Endometrial microvascular endothelial cells (primary cell): ENCODE data around the gene ASCC3. TPM values are rescaled to one million over a fixed set of nuclear protein-coding genes. Genes with fewer than 3 reads are reported as not detected.
"Not testable (repeated sequence)": the region's sequence is repeated elsewhere in the genome, so short reads cannot be mapped to it uniquely, and the experiment has no call there.

ENCODE experiments used
- in situ Hi-C: cut with HindIII; loops from 2 replicates; pipeline ENCODE4 v1.10.0; 2017; ENCODE audit warnings: low sequenced_read_pairs, low pct_unique_long_range_greater_than_20kb; ENCODE audit errors: inconsistent ontology term
- total RNA-seq: library from RNA; depleted of rRNA; stranded (reverse); fragments of >200 nt; gene quantifications from one replicate; pipeline ENCODE4 v1.2.3, GENCODE V29; 2015; ENCODE audit errors: inconsistent ontology term

Gene ASCC3
- total RNA-seq, 1 donor from 2014 or later: 72.8 TPM

- in situ Hi-C loops: no loop called here
These were observed 71.1 kb downstream of the ASCC3 start for GRCh38 chr6:100810015-100810414.

GRCh38 chr6:100809346-100809745, 71.8 kb downstream of the ASCC3 start:
- in situ Hi-C loops: no loop called here

- in situ Hi-C loops: no loop called here
These were observed 72.4 kb downstream of the ASCC3 start for GRCh38 chr6:100808638-100809275.

GRCh38 chr6:100806296-100806695, 74.8 kb downstream of the ASCC3 start:
- in situ Hi-C loops: no loop called here

- in situ Hi-C loops: no loop called here
These were observed 77.7 kb downstream of the ASCC3 start for GRCh38 chr6:100803264-100804045.

- in situ Hi-C loops: no loop called here
These were observed 80.1 kb downstream of the ASCC3 start for GRCh38 chr6:100801036-100801435.

GRCh38 chr6:100796049-100796823, 84.9 kb downstream of the ASCC3 start:
- in situ Hi-C loops: no loop called here

- in situ Hi-C loops: no loop called here
These were observed 91.0 kb downstream of the ASCC3 start for GRCh38 chr6:100790084-100790483.

GRCh38 chr6:100785982-100786381, 95.1 kb downstream of the ASCC3 start:
- in situ Hi-C loops: no loop called here

- in situ Hi-C loops: no loop called here
These were observed 100.5 kb downstream of the ASCC3 start for GRCh38 chr6:100780648-100781047.

- in situ Hi-C loops: no loop called here
These were observed 105.5 kb downstream of the ASCC3 start for GRCh38 chr6:100775667-100776066.

GRCh38 chr6:100774681-100775080, 106.4 kb downstream of the ASCC3 start:
- in situ Hi-C loops: no loop called here

GRCh38 chr6:100768816-100769351, 112.2 kb downstream of the ASCC3 start:
- in situ Hi-C loops: no loop called here

GRCh38 chr6:100763617-100764241, 117.4 kb downstream of the ASCC3 start:
- in situ Hi-C loops: no loop called here

GRCh38 chr6:100761841-100762240, 119.3 kb downstream of the ASCC3 start:
- in situ Hi-C loops: no loop called here

GRCh38 chr6:100758386-100758785, 122.7 kb downstream of the ASCC3 start:
- in situ Hi-C loops: not testable (repeated sequence)

- in situ Hi-C loops: no loop called here
These were observed 127.7 kb downstream of the ASCC3 start for GRCh38 chr6:100753421-100753820.

GRCh38 chr6:100751590-100751989, 129.5 kb downstream of the ASCC3 start:
- in situ Hi-C loops: no loop called here

GRCh38 chr6:100745419-100746041, 135.6 kb downstream of the ASCC3 start:
- in situ Hi-C loops: no loop called here
